GM15510 (cell line): ENCODE results near the gene MTMR3.

ENCODE experiments used
- POLR2A ChIP-seq: IDR thresholded peaks from 3 replicates; pipeline ENCODE4 v1.6.1; 2011; ENCODE audit warnings: borderline replicate concordance; ENCODE audit not compliant: insufficient read length; ENCODE audit errors: extremely low read depth

Gene MTMR3

GRCh38 chr22:30047364-30047738, 164.4 kb downstream of the MTMR3 start:
- TF ChIP-seq POLR2A, result no peak

GRCh38 chr22:30048681-30049080, 165.7 kb downstream of the MTMR3 start:
- TF ChIP-seq POLR2A, result no peak

- no peak for TF ChIP-seq POLR2A
These were observed 171.2 kb downstream of the MTMR3 start for GRCh38 chr22:30054067-30054763.

- no peak for TF ChIP-seq POLR2A
These were observed 171.7 kb downstream of the MTMR3 start for GRCh38 chr22:30054764-30055069.

- no peak for TF ChIP-seq POLR2A
These were observed 173.0 kb downstream of the MTMR3 start for GRCh38 chr22:30056015-30056414.

- no peak for TF ChIP-seq POLR2A
These were observed 174.4 kb downstream of the MTMR3 start for GRCh38 chr22:30057375-30057774.

- no peak for TF ChIP-seq POLR2A
These were observed 179.3 kb downstream of the MTMR3 start for GRCh38 chr22:30062259-30062658.

- TF ChIP-seq POLR2A, result no peak
These were observed 180.0 kb downstream of the MTMR3 start for GRCh38 chr22:30062950-30063349.

GRCh38 chr22:30064172-30064571, 181.2 kb downstream of the MTMR3 start:
- no peak for TF ChIP-seq POLR2A

- no peak for TF ChIP-seq POLR2A
These were observed 190.8 kb downstream of the MTMR3 start for GRCh38 chr22:30073743-30074142.

GRCh38 chr22:30074147-30074546, 191.2 kb downstream of the MTMR3 start:
- no peak for TF ChIP-seq POLR2A

GRCh38 chr22:30074994-30075393, 192.0 kb downstream of the MTMR3 start:
- no peak for TF ChIP-seq POLR2A

- no peak for TF ChIP-seq POLR2A
These were observed 194.4 kb downstream of the MTMR3 start for GRCh38 chr22:30077279-30077880.

GRCh38 chr22:30078320-30079311, 195.6 kb downstream of the MTMR3 start:
- TF ChIP-seq POLR2A, result no peak

- TF ChIP-seq POLR2A, result no peak
These were observed 197.1 kb downstream of the MTMR3 start, which contains the start of gene HORMAD2 for GRCh38 chr22:30079952-30080533. Gene HORMAD2, plus strand, starts transcription at chr22:30080464. Its CDS starts 13,489 bp downstream, at chr22:30093953.
